IMR-90 (cell line): ENCODE data around the gene KRTAP4-2. TPM values are rescaled to one million over a fixed set of nuclear protein-coding genes. Genes with fewer than 3 reads are reported as not detected.

Source experiments
- ATAC-seq: fragments of 200-7000 bp; cut with Tn5 transposase; 2 replicates; pipeline ENCODE4 v1.9.1; 2020; ENCODE audit warnings: low read depth, mild to moderate bottlenecking, moderate library complexity
- BruUV-seq: library from RNA; stranded (reverse); fragments of 400-500 nt; replicated peaks from 2 replicates; lab custom pipeline; 2021; lab: Mats Ljungman, UMichigan
- CTCF ChIA-PET: fragments of 300-600 bp; formaldehyde crosslinking; extraction: SDS; loops from one replicate; lab custom pipeline; 2021; ENCODE audit warnings: antibody characterized with exemption; lab: Yijun Ruan, JAX
- POLR2A ChIA-PET: fragments of 300-600 bp; sonication (Branson Sonifier 250); formaldehyde crosslinking; loops from one replicate; lab custom pipeline; 2022; ENCODE audit warnings: antibody characterized with exemption; ENCODE audit not compliant: unreplicated experiment; lab: Charles Lee
- DNase-seq: peaks from one replicate; pipeline ENCODE4 v3.0.0; 2013
- H2AFZ ChIP-seq: replicated peaks from 2 replicates; pipeline ENCODE3; 2013; ENCODE audit warnings: low read length, mild to moderate bottlenecking; ENCODE audit not compliant: poor library complexity
- H2AK5ac ChIP-seq: 2 replicates; pipeline ENCODE4 v1.6.1; 2013; ENCODE audit warnings: low read depth, low read length, inconsistent platforms
- H2AK9ac ChIP-seq: replicated peaks from 2 replicates; pipeline ENCODE3; 2013; ENCODE audit warnings: mild to moderate bottlenecking, low read depth, low read length, moderate library complexity; ENCODE audit not compliant: poor library complexity
- H2BK120ac ChIP-seq: 2 replicates; pipeline ENCODE4 v1.6.1; 2013; ENCODE audit warnings: low read depth, low read length, inconsistent platforms
- H2BK15ac ChIP-seq: 3 replicates; pipeline ENCODE4 v1.6.1; 2013; ENCODE audit warnings: low read depth, low read length, inconsistent platforms
- H2BK20ac ChIP-seq: 2 replicates; pipeline ENCODE4 v1.6.1; 2013; ENCODE audit warnings: low read depth, mild to moderate bottlenecking, inconsistent platforms, low read length, moderate library complexity
- H2BK5ac ChIP-seq: 2 replicates; pipeline ENCODE4 v1.6.1; 2013; ENCODE audit warnings: mild to moderate bottlenecking, low read depth, low read length, inconsistent platforms; ENCODE audit not compliant: poor library complexity, severe bottlenecking
- H3K14ac ChIP-seq: replicated peaks from 2 replicates; pipeline ENCODE4 v1.6.1; 2013; ENCODE audit warnings: low read depth, low read length, inconsistent platforms
- H3K18ac ChIP-seq: 2 replicates; pipeline ENCODE4 v1.6.1; 2013; ENCODE audit warnings: low read depth, low read length, control low read depth
- H3K23ac ChIP-seq: 2 replicates; pipeline ENCODE4 v1.6.1; 2013; ENCODE audit warnings: low read depth, low read length, inconsistent platforms
- H3K27ac ChIP-seq: 2 replicates; pipeline ENCODE4 v1.5.1; 2013; ENCODE audit warnings: mild to moderate bottlenecking, control low read depth, low read length; ENCODE audit not compliant: insufficient read depth
- H3K27me3 ChIP-seq: 2 replicates; pipeline ENCODE4 v1.6.1; 2013; ENCODE audit warnings: low read length; ENCODE audit not compliant: control insufficient read depth, insufficient read depth
- H3K36me3 ChIP-seq: 2 replicates; pipeline ENCODE4 v1.6.1; 2013; ENCODE audit warnings: low read length, mixed read lengths; ENCODE audit not compliant: control insufficient read depth, insufficient read depth
- H3K4ac ChIP-seq: 2 replicates; pipeline ENCODE4 v1.6.1; 2013; ENCODE audit warnings: low read depth, low read length, inconsistent platforms
- H3K4me1 ChIP-seq: 2 replicates; pipeline ENCODE4 v1.6.1; 2013; ENCODE audit warnings: low read length, mixed read lengths; ENCODE audit not compliant: control insufficient read depth, insufficient read depth
- H3K4me2 ChIP-seq: 2 replicates; pipeline ENCODE4 v1.6.1; 2013; ENCODE audit warnings: low read depth, mild to moderate bottlenecking, control low read depth, low read length, moderate library complexity
- H3K4me3 ChIP-seq: 2 replicates; pipeline ENCODE4 v1.5.1; 2013; ENCODE audit warnings: low read depth, mild to moderate bottlenecking, control low read depth, low read length, moderate library complexity; ENCODE audit not compliant: insufficient read depth
- H3K56ac ChIP-seq: 2 replicates; pipeline ENCODE4 v1.6.1; 2013; ENCODE audit warnings: low read length, inconsistent platforms; ENCODE audit not compliant: insufficient read depth; ENCODE audit errors: extremely low read depth
- H3K79me1 ChIP-seq, 2 experiments: 2 replicates each; pipeline ENCODE4 v1.6.1; 2013; ENCODE audit warnings: low read length in 2 of 2, inconsistent platforms in 1 of 2, low read depth in 1 of 2
- H3K9ac ChIP-seq: 2 replicates; pipeline ENCODE4 v1.6.1; 2013; ENCODE audit warnings: low read depth, low read length, control low read depth
- H3K9me1 ChIP-seq: 2 replicates; pipeline ENCODE4 v1.6.1; 2013; ENCODE audit warnings: low read length, inconsistent platforms; ENCODE audit not compliant: insufficient read depth
- H3K9me3 ChIP-seq: 2 replicates; pipeline ENCODE4 v1.6.1; 2013; ENCODE audit warnings: low read length; ENCODE audit not compliant: control insufficient read depth, insufficient read depth
- H4K20me1 ChIP-seq: 2 replicates; pipeline ENCODE4 v1.6.1; 2013; ENCODE audit warnings: low read length, inconsistent platforms; ENCODE audit not compliant: insufficient read depth
- H4K5ac ChIP-seq: 2 replicates; pipeline ENCODE4 v1.6.1; 2013; ENCODE audit warnings: mild to moderate bottlenecking, low read depth, low read length, control low read depth
- H4K8ac ChIP-seq, 2 experiments: 2 replicates each; pipeline ENCODE4 v1.6.1; 2013; ENCODE audit warnings: low read depth in 2 of 2, low read length in 2 of 2, control low read depth in 1 of 2, inconsistent platforms in 1 of 2
- H4K91ac ChIP-seq: 2 replicates; pipeline ENCODE4 v1.6.1; 2013; ENCODE audit warnings: low read depth, low read length, inconsistent platforms; ENCODE audit not compliant: insufficient read depth
- BHLHE40 ChIP-seq: fragments of 150-350 bp; IDR thresholded peaks from 2 replicates; pipeline ENCODE4 v1.6.1; 2016; ENCODE audit warnings: mild to moderate bottlenecking, low read depth, low read length
- CEBPB ChIP-seq: IDR thresholded peaks from 2 replicates; pipeline ENCODE4 v1.6.1; 2012; ENCODE audit warnings: low read depth, low read length, improper control_type of control experiment
- CHD1 ChIP-seq: IDR thresholded peaks from 2 replicates; pipeline ENCODE4 v1.6.1; 2012; ENCODE audit warnings: low read depth, low read length, improper control_type of control experiment
- ELK1 ChIP-seq: fragments of 150-350 bp; IDR thresholded peaks from 2 replicates; pipeline ENCODE4 v1.6.1; 2016; ENCODE audit warnings: low read depth, mild to moderate bottlenecking, low read length, moderate library complexity, borderline replicate concordance
- FOS ChIP-seq: fragments of 150-350 bp; IDR thresholded peaks from 2 replicates; pipeline ENCODE4 v1.6.1; 2016; ENCODE audit warnings: low read depth, low read length
- MAFK ChIP-seq: IDR thresholded peaks from 2 replicates; pipeline ENCODE4 v1.6.1; 2012; ENCODE audit warnings: low read depth, low read length, improper control_type of control experiment
- MAZ ChIP-seq: IDR thresholded peaks from 2 replicates; pipeline ENCODE4 v1.6.1; 2012; ENCODE audit warnings: low read depth, mild to moderate bottlenecking, low read length, improper control_type of control experiment, moderate library complexity, borderline replicate concordance
- MXI1 ChIP-seq: IDR thresholded peaks from 2 replicates; pipeline ENCODE4 v1.6.1; 2012; ENCODE audit warnings: low read depth, mild to moderate bottlenecking, low read length, moderate library complexity, borderline replicate concordance
- NFE2L2 ChIP-seq: fragments of 150-350 bp; IDR thresholded peaks from 2 replicates; pipeline ENCODE4 v1.6.1; 2016; ENCODE audit warnings: low read depth, mild to moderate bottlenecking, low read length
- POLR2A ChIP-seq: IDR thresholded peaks from 2 replicates; pipeline ENCODE4 v1.6.1; 2012; ENCODE audit warnings: mild to moderate bottlenecking, low read depth, low read length
- RAD21 ChIP-seq: IDR thresholded peaks from 2 replicates; pipeline ENCODE4 v1.6.1; 2012; ENCODE audit warnings: low read length, improper control_type of control experiment
- RCOR1 ChIP-seq: IDR thresholded peaks from 2 replicates; pipeline ENCODE4 v1.6.1; 2012; ENCODE audit warnings: mild to moderate bottlenecking, low read length, improper control_type of control experiment; ENCODE audit not compliant: insufficient replicate concordance
- RFX5 ChIP-seq: IDR thresholded peaks from 2 replicates; pipeline ENCODE4 v1.8.0; 2012; ENCODE audit warnings: low read depth, mild to moderate bottlenecking, low read length, moderate library complexity
- SMC3 ChIP-seq: fragments of 150-350 bp; IDR thresholded peaks from 2 replicates; pipeline ENCODE4 v1.6.1; 2016; ENCODE audit warnings: low read depth, mild to moderate bottlenecking, antibody characterized with exemption, low read length, moderate library complexity
- WGBS, 2 experiments: methylation state at CpG; one replicate each; pipeline versions ENCODE4 v1.1.5 to v1.1.7; 2013; ENCODE audit warnings: missing lambda C conversion rate in 2 of 2; ENCODE audit not compliant: insufficient read length in 1 of 2; ENCODE audit errors: extremely low coverage in 2 of 2; 5-methylcytosine and 5-hydroxymethylcytosine counted together
- dilution Hi-C: fragments of 300-500 bp; cut with HindIII; formaldehyde crosslinking; loops from one replicate; pipeline ENCODE4 v1.14.3; 2018; ENCODE audit warnings: low sequenced_read_pairs; ENCODE audit not compliant: unreplicated experiment
- in situ Hi-C: fragments of 300-500 bp; cut with MboI; formaldehyde crosslinking; loops from 3 replicates; pipeline ENCODE4 v1.14.3; 2019; ENCODE audit warnings: low sequenced_read_pairs, inconsistent platforms, mixed read lengths
- intact Hi-C: fragments of 100-400 bp; cut with micrococcal nuclease; formaldehyde crosslinking; loops from 2 replicates; pipeline ENCODE4 v1.10.0; 2022
- polyA plus RNA-seq, 3 experiments: library from polyadenylated mRNA; depleted of rRNA; stranded (reverse); fragments of >200 nt; gene quantifications; 2 replicates each; pipeline ENCODE4 v1.2.3, GENCODE V29; 2012; ENCODE audit warnings: low replicate concordance in 1 of 3
- total RNA-seq: library from RNA; depleted of rRNA; stranded (reverse); fragments of >200 nt; gene quantifications from 2 replicates; pipeline ENCODE4 v1.2.3, GENCODE V29; 2012
- TF ChIP-seq, protein P1 (sequence below): fragments of 150-350 bp; IDR thresholded peaks from 2 replicates; pipeline ENCODE4 v1.6.1; 2017; ENCODE audit warnings: mild to moderate bottlenecking, antibody characterized with exemption, low read length, low read depth
- TF ChIP-seq, protein P2 (sequence below): conservative IDR thresholded peaks from 2 replicates; pipeline ENCODE4 v1.5.1; 2012; ENCODE audit warnings: mild to moderate bottlenecking, low read depth, low read length, improper control_type of control experiment

The KRTAP4-2 gene
- total and polyA plus RNA-seq, 2 of the 4 experiments (the other 2 are of a cell fraction): not detected

GRCh38 chr17:41167561-41167960 lies 10.5 kb downstream of the KRTAP4-2 start:
- BruUV-seq: no TSS peak
- dilution Hi-C loops (no loop called here), intact Hi-C loops (no loop called here), in situ Hi-C loops (no loop called here)
- Histone ChIP-seq H4K20me1 (no peaks in the 10 kb centered on the region), H4K8ac (no peak overlapping the region), H3K9ac (no peak overlapping the region), H3K18ac (no peak overlapping the region), H2AFZ (no peak overlapping the region), H2BK15ac (no peak overlapping the region), H4K5ac (no peak overlapping the region), H2BK20ac (no peak overlapping the region), H2BK5ac (no peak overlapping the region), H2AK5ac (no peak overlapping the region), H3K56ac (no peak overlapping the region), H3K14ac (no peak overlapping the region), H3K27me3 (no peaks in the 10 kb centered on the region), H3K27ac (no peak overlapping the region), H3K9me3 (no peaks in the 10 kb centered on the region), H3K4me3 (no peak overlapping the region), H3K9me1 (no peaks in the 10 kb centered on the region), H3K4ac (no peak overlapping the region), H3K79me1 (no peaks in the 10 kb centered on the region), H3K23ac (no peak overlapping the region), H4K91ac (no peak overlapping the region), H3K36me3 (no peaks in the 10 kb centered on the region), H3K4me2 (no peak overlapping the region), H3K4me1 (no peaks in the 10 kb centered on the region), H2AK9ac (no peak overlapping the region), H2BK120ac (no peak overlapping the region)
- no peak for TF ChIP-seq NFE2L2
- TF ChIP-seq SMC3: no peak
- no peak for TF ChIP-seq POLR2A
- TF ChIP-seq, protein P1, sequence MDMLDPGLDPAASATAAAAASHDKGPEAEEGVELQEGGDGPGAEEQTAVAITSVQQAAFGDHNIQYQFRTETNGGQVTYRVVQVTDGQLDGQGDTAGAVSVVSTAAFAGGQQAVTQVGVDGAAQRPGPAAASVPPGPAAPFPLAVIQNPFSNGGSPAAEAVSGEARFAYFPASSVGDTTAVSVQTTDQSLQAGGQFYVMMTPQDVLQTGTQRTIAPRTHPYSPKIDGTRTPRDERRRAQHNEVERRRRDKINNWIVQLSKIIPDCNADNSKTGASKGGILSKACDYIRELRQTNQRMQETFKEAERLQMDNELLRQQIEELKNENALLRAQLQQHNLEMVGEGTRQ: no peak
- TF ChIP-seq CHD1: no peak
- TF ChIP-seq, protein P2, sequence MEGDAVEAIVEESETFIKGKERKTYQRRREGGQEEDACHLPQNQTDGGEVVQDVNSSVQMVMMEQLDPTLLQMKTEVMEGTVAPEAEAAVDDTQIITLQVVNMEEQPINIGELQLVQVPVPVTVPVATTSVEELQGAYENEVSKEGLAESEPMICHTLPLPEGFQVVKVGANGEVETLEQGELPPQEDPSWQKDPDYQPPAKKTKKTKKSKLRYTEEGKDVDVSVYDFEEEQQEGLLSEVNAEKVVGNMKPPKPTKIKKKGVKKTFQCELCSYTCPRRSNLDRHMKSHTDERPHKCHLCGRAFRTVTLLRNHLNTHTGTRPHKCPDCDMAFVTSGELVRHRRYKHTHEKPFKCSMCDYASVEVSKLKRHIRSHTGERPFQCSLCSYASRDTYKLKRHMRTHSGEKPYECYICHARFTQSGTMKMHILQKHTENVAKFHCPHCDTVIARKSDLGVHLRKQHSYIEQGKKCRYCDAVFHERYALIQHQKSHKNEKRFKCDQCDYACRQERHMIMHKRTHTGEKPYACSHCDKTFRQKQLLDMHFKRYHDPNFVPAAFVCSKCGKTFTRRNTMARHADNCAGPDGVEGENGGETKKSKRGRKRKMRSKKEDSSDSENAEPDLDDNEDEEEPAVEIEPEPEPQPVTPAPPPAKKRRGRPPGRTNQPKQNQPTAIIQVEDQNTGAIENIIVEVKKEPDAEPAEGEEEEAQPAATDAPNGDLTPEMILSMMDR: no peak
- TF ChIP-seq FOS: no peak
- no peak for TF ChIP-seq RFX5
- TF ChIP-seq RCOR1: no peak
- no peak for TF ChIP-seq ELK1
- no peak for TF ChIP-seq MXI1
- TF ChIP-seq CEBPB: no peak
- TF ChIP-seq RAD21: no peak
- no peak for TF ChIP-seq BHLHE40
- no peak for TF ChIP-seq MAZ
- TF ChIP-seq MAFK: no peak
- ChIA-PET CTCF (no interaction called here), POLR2A (no interaction called here)
- 63% methylated on average over 4 of the region's 7 CpGs; no CpG with 5 or more reads in 1 of the 2 experiments for WGBS, 2 experiments
- ATAC-seq (no peak), DNase-seq (no peak)
